ENCODE measurements around the gene UBA52.
A peak's percentile ranks its signal among the peaks of the same experiment; 100 is the strongest.

UBA52 gene

DNA sequence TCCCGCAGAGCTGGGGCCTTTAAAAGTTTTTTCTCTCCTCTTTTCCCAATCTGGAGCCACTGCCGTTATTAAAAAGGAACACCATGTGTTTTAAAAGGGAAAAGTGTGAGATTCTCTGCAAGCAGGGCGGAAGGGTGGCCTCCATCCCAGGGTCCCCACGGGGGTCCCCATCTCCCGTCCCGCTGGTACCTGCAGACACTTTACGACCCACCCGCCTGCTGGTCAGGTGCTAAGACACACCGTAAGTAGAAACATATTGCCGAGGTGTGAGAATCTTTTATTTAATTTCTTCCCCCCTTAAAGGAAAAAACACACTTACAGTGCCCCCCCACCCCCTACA, 33.1 kb downstream of the UBA52 start:
- no peaks in the 10 kb centered on the region for H3F3A ChIP-seq (ENCODE audit: control insufficient read depth, insufficient read depth)
- H3K79me2 ChIP-seq (ENCODE audit: control insufficient read depth, low read length) = no peaks in the 10 kb centered on the region
- no peak overlapping the region for H3K27ac ChIP-seq (ENCODE audit: low read depth, low read length)
- no peak overlapping the region for H3K4me3 ChIP-seq (ENCODE audit: low read length)
- H4K20me1 ChIP-seq (ENCODE audit: control insufficient read depth, insufficient read depth, low read depth, low read length) = no peaks in the 10 kb centered on the region
- H3K36me3 ChIP-seq (ENCODE audit: control insufficient read depth, low read length) = no peaks in the 10 kb centered on the region
- no peaks in the 10 kb centered on the region; the same call in 1 of the 2 replicates for H3K4me1 ChIP-seq (ENCODE audit: control insufficient read depth, low read length)
- no peaks in the 10 kb centered on the region for H3K9me3 ChIP-seq (ENCODE audit: control insufficient read depth, insufficient read depth, low read length)
- no peak overlapping the region for H3K4me2 ChIP-seq (ENCODE audit: low read length)
- H3K27me3 ChIP-seq (ENCODE audit: control insufficient read depth, low read length) = peaks cover 69% of the 10 kb centered on the region
- no peak for TF ChIP-seq EZH2phosphoT487 (IDR thresholded peaks at IDR 0.05; ENCODE audit: borderline replicate concordance, low read length)
- TF ChIP-seq, protein P1, sequence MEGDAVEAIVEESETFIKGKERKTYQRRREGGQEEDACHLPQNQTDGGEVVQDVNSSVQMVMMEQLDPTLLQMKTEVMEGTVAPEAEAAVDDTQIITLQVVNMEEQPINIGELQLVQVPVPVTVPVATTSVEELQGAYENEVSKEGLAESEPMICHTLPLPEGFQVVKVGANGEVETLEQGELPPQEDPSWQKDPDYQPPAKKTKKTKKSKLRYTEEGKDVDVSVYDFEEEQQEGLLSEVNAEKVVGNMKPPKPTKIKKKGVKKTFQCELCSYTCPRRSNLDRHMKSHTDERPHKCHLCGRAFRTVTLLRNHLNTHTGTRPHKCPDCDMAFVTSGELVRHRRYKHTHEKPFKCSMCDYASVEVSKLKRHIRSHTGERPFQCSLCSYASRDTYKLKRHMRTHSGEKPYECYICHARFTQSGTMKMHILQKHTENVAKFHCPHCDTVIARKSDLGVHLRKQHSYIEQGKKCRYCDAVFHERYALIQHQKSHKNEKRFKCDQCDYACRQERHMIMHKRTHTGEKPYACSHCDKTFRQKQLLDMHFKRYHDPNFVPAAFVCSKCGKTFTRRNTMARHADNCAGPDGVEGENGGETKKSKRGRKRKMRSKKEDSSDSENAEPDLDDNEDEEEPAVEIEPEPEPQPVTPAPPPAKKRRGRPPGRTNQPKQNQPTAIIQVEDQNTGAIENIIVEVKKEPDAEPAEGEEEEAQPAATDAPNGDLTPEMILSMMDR (IDR thresholded peaks at IDR 0.05; ENCODE audit: low read depth, low read length, poor library complexity, severe bottlenecking) = no peak
- no peaks in the 10 kb centered on the region for H3K9me2 ChIP-seq (replicated peaks; ENCODE audit: control insufficient read depth, low read length)

DNA sequence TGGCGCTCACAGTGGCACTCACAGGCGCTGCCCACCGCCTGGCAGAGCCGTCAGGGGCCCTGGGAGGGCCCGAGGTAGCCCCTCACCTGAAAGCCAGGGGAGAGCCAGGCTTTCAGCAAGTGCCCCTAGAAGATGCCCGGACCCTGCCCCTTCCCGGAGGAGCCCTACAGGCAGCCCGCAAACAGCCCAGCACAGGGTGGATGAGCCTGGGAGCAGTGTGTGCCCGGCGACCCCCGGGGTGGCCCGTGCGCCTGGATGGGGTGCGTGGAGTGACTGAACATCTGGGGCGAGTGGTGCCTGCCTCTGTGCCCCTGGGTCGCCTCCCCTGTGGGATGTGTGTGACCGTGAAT, 33.5 kb downstream of the UBA52 start:
- Histone ChIP-seq H3K9me2 (replicated peaks; ENCODE audit: control insufficient read depth, low read length) (no peaks in the 10 kb centered on the region), H3K4me2 (ENCODE audit: low read length) (no peak overlapping the region), H4K20me1 (ENCODE audit: control insufficient read depth, insufficient read depth, low read depth, low read length) (no peaks in the 10 kb centered on the region), H3K9me3 (ENCODE audit: control insufficient read depth, insufficient read depth, low read length) (no peaks in the 10 kb centered on the region), H3F3A (ENCODE audit: control insufficient read depth, insufficient read depth) (no peaks in the 10 kb centered on the region), H3K4me1 (ENCODE audit: control insufficient read depth, low read length) (no peaks in the 10 kb centered on the region; the same call in 1 of the 2 replicates), H3K4me3 (ENCODE audit: low read length) (no peak overlapping the region), H3K79me2 (ENCODE audit: control insufficient read depth, low read length) (no peaks in the 10 kb centered on the region), H3K27ac (ENCODE audit: low read depth, low read length) (no peak overlapping the region), H3K27me3 (ENCODE audit: control insufficient read depth, low read length) (peaks cover 71% of the 10 kb centered on the region), H3K36me3 (ENCODE audit: control insufficient read depth, low read length) (no peaks in the 10 kb centered on the region)
- TF ChIP-seq, protein P1 (IDR thresholded peaks at IDR 0.05; ENCODE audit: low read depth, low read length, poor library complexity, severe bottlenecking) = no peak
- no peak for TF ChIP-seq EZH2phosphoT487 (IDR thresholded peaks at IDR 0.05; ENCODE audit: borderline replicate concordance, low read length)

DNA sequence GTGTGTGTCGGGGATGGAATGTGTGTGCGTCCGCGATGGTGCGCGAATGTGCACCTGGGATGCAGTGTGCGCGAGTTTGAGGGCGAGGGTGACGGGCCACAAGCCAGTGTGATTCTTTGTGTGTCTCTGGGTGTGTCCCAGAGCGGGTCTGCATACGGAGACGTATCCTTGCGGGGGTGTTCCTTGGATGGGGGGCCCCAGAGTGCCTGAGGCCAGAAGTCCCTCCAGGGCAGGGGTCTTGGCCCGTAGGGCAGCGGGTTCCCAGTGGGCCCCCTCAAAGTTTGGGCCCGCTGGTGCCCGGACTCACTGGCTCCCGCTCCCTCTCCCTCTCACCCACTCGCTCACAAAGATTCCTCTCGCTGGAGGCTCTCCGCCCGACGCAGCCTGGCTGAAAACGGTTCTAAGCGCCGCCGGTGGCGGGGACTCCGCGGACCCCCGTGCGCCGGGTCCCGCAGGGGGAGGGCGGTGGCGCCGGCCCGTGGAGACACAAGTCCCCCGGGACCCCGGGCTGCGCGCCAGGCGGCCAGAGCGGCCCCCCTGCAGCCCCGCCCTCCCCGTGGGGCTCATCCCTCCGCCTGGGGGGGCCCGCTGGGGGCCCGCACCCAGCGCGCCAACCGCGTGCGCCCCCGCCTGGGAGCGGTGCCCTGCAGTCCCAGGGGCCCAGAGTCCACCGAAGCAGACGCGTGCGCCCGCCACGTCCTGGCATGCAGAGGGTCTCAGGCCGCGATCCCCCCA, 34.1 kb downstream of the UBA52 start:
- no peaks in the 10 kb centered on the region for H3F3A ChIP-seq (ENCODE audit: control insufficient read depth, insufficient read depth)
- H3K9me3 ChIP-seq (ENCODE audit: control insufficient read depth, insufficient read depth, low read length) = no peaks in the 10 kb centered on the region
- H3K4me3 ChIP-seq (ENCODE audit: low read length) = no peak overlapping the region
- no peaks in the 10 kb centered on the region for H4K20me1 ChIP-seq (ENCODE audit: control insufficient read depth, insufficient read depth, low read depth, low read length)
- no peaks in the 10 kb centered on the region for H3K9me2 ChIP-seq (replicated peaks; ENCODE audit: control insufficient read depth, low read length)
- no peaks in the 10 kb centered on the region for H3K36me3 ChIP-seq (ENCODE audit: control insufficient read depth, low read length)
- no peaks in the 10 kb centered on the region; the same call in 1 of the 2 replicates for H3K4me1 ChIP-seq (ENCODE audit: control insufficient read depth, low read length)
- TF ChIP-seq, protein P1 (IDR thresholded peaks at IDR 0.05; ENCODE audit: low read depth, low read length, poor library complexity, severe bottlenecking) = no peak
- peak; percentile 52; the same call in 1 of the 2 replicates for TF ChIP-seq EZH2phosphoT487 (IDR thresholded peaks at IDR 0.05; ENCODE audit: borderline replicate concordance, low read length)
- no peaks in the 10 kb centered on the region for H3K79me2 ChIP-seq (ENCODE audit: control insufficient read depth, low read length)
- peaks cover 77% of the 10 kb centered on the region for H3K27me3 ChIP-seq (ENCODE audit: control insufficient read depth, low read length)
- no peak overlapping the region for H3K27ac ChIP-seq (ENCODE audit: low read depth, low read length)
- no peak overlapping the region for H3K4me2 ChIP-seq (ENCODE audit: low read length)
